SK-N-SH (cell line): ENCODE data around the gene ZNF407.

Experiments used
- EP300 ChIP-seq, 2 experiments: IDR thresholded peaks; 2 replicates each; pipeline versions ENCODE4 v1.4.0 to v1.6.1; 2012; ENCODE audit warnings: borderline replicate concordance in 1 of 2, low read depth in 1 of 2, low read length in 1 of 2
- JUND ChIP-seq: IDR thresholded peaks from 2 replicates; pipeline ENCODE4 v1.4.0; 2012
- MAX ChIP-seq: IDR thresholded peaks from 2 replicates; pipeline ENCODE4 v1.4.0; 2012; ENCODE audit warnings: low read depth
- POLR2AphosphoS5 ChIP-seq: IDR thresholded peaks from 2 replicates; pipeline ENCODE4 v1.6.1; 2012; ENCODE audit warnings: low read depth, low read length
- RAD21 ChIP-seq: IDR thresholded peaks from 2 replicates; pipeline ENCODE4 v1.6.1; 2012; ENCODE audit warnings: mild to moderate bottlenecking, low read length
- RXRA ChIP-seq: IDR thresholded peaks from 2 replicates; pipeline ENCODE4 v1.4.0; 2012; ENCODE audit warnings: low read depth, mild to moderate bottlenecking, borderline replicate concordance
- TF ChIP-seq, protein P1 (sequence below): fragments of 200-600 bp; sonication (generic); IDR thresholded peaks from 2 replicates; pipeline ENCODE4 v1.6.1; 2017; ENCODE audit warnings: antibody characterized with exemption, mild to moderate bottlenecking, moderate library complexity

DNA sequence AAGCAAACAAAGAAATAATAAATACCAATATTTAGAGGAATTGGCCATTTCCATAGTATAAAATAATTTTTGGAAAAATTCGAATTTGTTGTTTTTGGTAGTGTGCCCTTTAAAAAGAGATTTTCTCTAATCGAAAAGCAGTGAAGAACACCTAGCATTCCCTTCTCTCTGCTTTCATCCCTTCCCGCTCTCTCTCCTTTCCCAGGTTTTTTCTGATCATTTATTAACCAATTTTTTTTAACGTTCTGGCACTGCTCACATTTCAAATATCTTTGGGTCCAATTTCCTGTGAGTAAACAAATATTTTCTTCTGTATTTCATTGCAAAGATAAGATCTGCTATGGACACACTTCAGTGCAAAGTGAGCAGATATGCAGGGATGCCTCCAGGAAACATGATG is 101.2 kb downstream of the ZNF407 start:
- TF ChIP-seq, protein P1, sequence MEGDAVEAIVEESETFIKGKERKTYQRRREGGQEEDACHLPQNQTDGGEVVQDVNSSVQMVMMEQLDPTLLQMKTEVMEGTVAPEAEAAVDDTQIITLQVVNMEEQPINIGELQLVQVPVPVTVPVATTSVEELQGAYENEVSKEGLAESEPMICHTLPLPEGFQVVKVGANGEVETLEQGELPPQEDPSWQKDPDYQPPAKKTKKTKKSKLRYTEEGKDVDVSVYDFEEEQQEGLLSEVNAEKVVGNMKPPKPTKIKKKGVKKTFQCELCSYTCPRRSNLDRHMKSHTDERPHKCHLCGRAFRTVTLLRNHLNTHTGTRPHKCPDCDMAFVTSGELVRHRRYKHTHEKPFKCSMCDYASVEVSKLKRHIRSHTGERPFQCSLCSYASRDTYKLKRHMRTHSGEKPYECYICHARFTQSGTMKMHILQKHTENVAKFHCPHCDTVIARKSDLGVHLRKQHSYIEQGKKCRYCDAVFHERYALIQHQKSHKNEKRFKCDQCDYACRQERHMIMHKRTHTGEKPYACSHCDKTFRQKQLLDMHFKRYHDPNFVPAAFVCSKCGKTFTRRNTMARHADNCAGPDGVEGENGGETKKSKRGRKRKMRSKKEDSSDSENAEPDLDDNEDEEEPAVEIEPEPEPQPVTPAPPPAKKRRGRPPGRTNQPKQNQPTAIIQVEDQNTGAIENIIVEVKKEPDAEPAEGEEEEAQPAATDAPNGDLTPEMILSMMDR = no peak
- TF ChIP-seq POLR2AphosphoS5 = no peak
- TF ChIP-seq JUND = no peak
- no peak for TF ChIP-seq EP300 (IDR thresholded peaks at IDR 0.05; ENCODE audit: borderline replicate concordance in 1 of 2, low read depth in 1 of 2, low read length in 1 of 2)
- TF ChIP-seq RAD21 = no peak
- no peak for TF ChIP-seq MAX
- no peak for TF ChIP-seq RXRA
